ENCODE measurements around the gene SETBP1. TPM values are rescaled to one million over a fixed set of nuclear protein-coding genes. Genes with fewer than 3 reads are reported as not detected.

SETBP1 gene
- total and polyA plus RNA-seq, 2 of the 8 experiments (the other 6 are each of a cell fraction or from before 2014, with no cell fraction given): 2.0 to 6.5 TPM

- TF ChIP-seq ATF3 (IDR thresholded peaks at IDR 0.05; ENCODE audit: insufficient read depth, low read depth, low read length) (no peak), SIN3A (conservative IDR thresholded peaks at IDR 0.05 in 1 of 2, IDR thresholded peaks at IDR 0.05 in 1 of 2; ENCODE audit: low read depth in 1 of 2, low read length in 2 of 2) (no peak), MAX (IDR thresholded peaks at IDR 0.05) (no peak)
Measured at GRCh38 chr18:44786257-44786656, 105.6 kb downstream of the SETBP1 start (continued).

All from H1 (cell line).